Heart left ventricle (tissue), 13 donors: Measurements from ENCODE around the gene MYCT1.

Source experiments
- CTCF ChIP-seq, 12 donors: fragments of 200-600 bp; sonication (generic) in 4 of 12; IDR thresholded peaks; one replicate each; pipeline versions ENCODE4 v1.5.0 to v1.8.0; 2018 to 2022; ENCODE audit warnings: antibody characterized with exemption in 12 of 12, mild to moderate bottlenecking in 5 of 12
- POLR2A ChIP-seq, 2 donors: fragments of 450-650 bp; IDR thresholded peaks; one replicate each; pipeline ENCODE4 v1.6.1; 2017; ENCODE audit warnings: antibody characterized with exemption in 2 of 2, mild to moderate bottlenecking in 2 of 2, moderate library complexity in 2 of 2
- donor health status: ischemic (EF 13 %, LVEDD 7.1; RV severe dilation, severe dysfunction).
- donor health status: DM: no; HTN: yes; CAD: no.
- donor health status: DM: no; HTN: no; CAD: no.
- donor health status: ischemic (EF 25% LVEDD 6.9; RV normal size, moderate dysfunction).
- donor health status: ischemic (EF 25% LVEDD 5.7; RV mildly dilated, moderate dysfunction).
- donor health status: ischemic (EF 35%, LVEDD 5.7; RV mildly dilated, moderate dysfunction).
- donor health status: nonischemic (EF 11% LVEDD 7.7; RV severe dilation, severe dysfunction).
- donor health status: DM: yes; HTN: yes; CAD: no.
- donor health status: PGD.
- donor health status: ischemic (EF 29% LVEDD 5.4; RV normal size, mild dysfunction).
- donor health status: nonischemic (EF 23%, LVEDD 6.1; RV moderate dilation, normal function).

GRCh38 chr6:152745509-152746171 is 47.9 kb downstream of the MYCT1 start:
- no peak for TF ChIP-seq CTCF (IDR thresholded peaks at IDR 0.05)
- no peak for TF ChIP-seq POLR2A (IDR thresholded peaks at IDR 0.05)
